GM13977 (cell line): ENCODE measurements around the gene ADAMTS15.

Experiments
- DNase-seq: peaks from one replicate; pipeline ENCODE4 v3.0.0; 2012; ENCODE audit warnings: low spot score
- CTCF ChIP-seq: IDR thresholded peaks from 2 replicates; pipeline ENCODE4 v1.5.1; 2012; ENCODE audit warnings: mild to moderate bottlenecking, control low read depth; ENCODE audit not compliant: insufficient read depth; ENCODE audit errors: extremely low read depth, missing control alignments
- in situ Hi-C: fragments of 300-500 bp; cut with MboI; formaldehyde crosslinking; loops from one replicate; pipeline ENCODE4 v1.12.0; 2022; ENCODE audit warnings: low sequenced_read_pairs, low pct_unique_long_range_greater_than_20kb, mixed read lengths, inconsistent platforms; ENCODE audit not compliant: unreplicated experiment

The ADAMTS15 gene

GRCh38 chr11:130416530-130416882, 31.9 kb upstream of the ADAMTS15 start:
- no peak for DNase-seq
- in situ Hi-C loops = loop anchor here (25.0 kb wide), 1 partner anchor 204 kb away; no protein-coding TSS in a partner anchor
- TF ChIP-seq CTCF = no peak

- TF ChIP-seq CTCF = no peak
- in situ Hi-C loops = loop anchor here (25.0 kb wide), 1 partner anchor 205 kb away; no protein-coding TSS in a partner anchor
- DNase-seq = no peak
These were observed 31.5 kb upstream of the ADAMTS15 start for GRCh38 chr11:130416906-130417305.

- in situ Hi-C loops = loop anchor here (25.0 kb wide), 1 partner anchor 206 kb away; no protein-coding TSS in a partner anchor
- no peak for DNase-seq
- no peak for TF ChIP-seq CTCF
These were observed 30.2 kb upstream of the ADAMTS15 start for GRCh38 chr11:130418210-130418609.

- no peak for TF ChIP-seq CTCF
- DNase-seq = no peak
- in situ Hi-C loops = loop anchor here (25.0 kb wide), 1 partner anchor 206 kb away; no protein-coding TSS in a partner anchor
These were observed 29.7 kb upstream of the ADAMTS15 start for GRCh38 chr11:130418756-130419155.

- no peak for TF ChIP-seq CTCF
- in situ Hi-C loops = loop anchor here (25.0 kb wide), 1 partner anchor 208 kb away; no protein-coding TSS in a partner anchor
- no peak for DNase-seq
These were observed 27.8 kb upstream of the ADAMTS15 start for GRCh38 chr11:130420478-130421198.

GRCh38 chr11:130421199-130421585, 27.3 kb upstream of the ADAMTS15 start:
- TF ChIP-seq CTCF = no peak

GRCh38 chr11:130421697-130422096, 26.7 kb upstream of the ADAMTS15 start:
- in situ Hi-C loops = loop anchor here (25.0 kb wide), 1 partner anchor 209 kb away; no protein-coding TSS in a partner anchor
- TF ChIP-seq CTCF = no peak

More at GRCh38 chr11:130421199-130421585, 27.3 kb upstream of the ADAMTS15 start:
- no peak for DNase-seq
- in situ Hi-C loops = loop anchor here (25.0 kb wide), 1 partner anchor 209 kb away; no protein-coding TSS in a partner anchor

More at GRCh38 chr11:130421697-130422096, 26.7 kb upstream of the ADAMTS15 start:
- no peak for DNase-seq
